Measurements from ENCODE around the gene RPL13A. TPM values are rescaled to one million over a fixed set of nuclear protein-coding genes. Genes with fewer than 3 reads are reported as not detected.

RPL13A gene
- total and polyA plus RNA-seq, 9 of the 15 experiments (the other 6 are each of a cell fraction or from before 2014, with no cell fraction given) = 1,744 to 5,482 (median 2,949) TPM

GRCh38 chr19:49473868-49474541 is 13.4 kb upstream of the RPL13A start, which contains the start of gene FLT3LG (continued):
- TF ChIP-seq PHF21A (IDR thresholded peaks at IDR 0.05; ENCODE audit: borderline replicate concordance, low read depth) (no peak), XRCC5 (IDR thresholded peaks at IDR 0.05; ENCODE audit: low read depth, low read length) (peak; percentile 87; the same call in 1 of the 2 replicates), GABPA (tag; conservative IDR thresholded peaks at IDR 0.05; ENCODE audit: low read depth) (no peak), YY1 (IDR thresholded peaks at IDR 0.05; ENCODE audit: borderline replicate concordance in 1 of 3, control insufficient read depth in 1 of 3, extremely low read depth in 1 of 3, insufficient read depth in 3 of 3, insufficient read length in 1 of 3, insufficient replicate concordance in 2 of 3, low read depth in 1 of 3, low read length in 2 of 3) (peak in 2 of 3 experiments; percentile 60 to 65), SPI1 (IDR thresholded peaks at IDR 0.05; ENCODE audit: borderline replicate concordance, low read depth, low read length) (no peak), SMARCB1 (IDR thresholded peaks at IDR 0.05; ENCODE audit: insufficient read length, low read depth) (no peak), ATF3 (IDR thresholded peaks at IDR 0.05) (no peak), ATF3 (CRISPR knock-in tag; conservative IDR thresholded peaks at IDR 0.05) (no peak), SP1 (CRISPR knock-in tag; IDR thresholded peaks at IDR 0.05) (peak; percentile 66), RREB1 (CRISPR knock-in tag; IDR thresholded peaks at IDR 0.05) (0 out of 2 replicates have a peak, but pooled peaks have one; percentile 24), ZFP1 (CRISPR knock-in tag; IDR thresholded peaks at IDR 0.05) (no peak), L3MBTL2 (IDR thresholded peaks at IDR 0.05) (peak; percentile 59), ZNF280A (IDR thresholded peaks at IDR 0.05; ENCODE audit: low read depth, partially characterized antibody) (no peak), TEAD1 (CRISPR knock-in tag; IDR thresholded peaks at IDR 0.05) (peak in 1 of 2 experiments; percentile 85; a peak in 2 of 4 replicates), KLF16 (IDR thresholded peaks at IDR 0.05) (no peak), IRF1 (CRISPR knock-in tag; IDR thresholded peaks at IDR 0.05; ENCODE audit: borderline replicate concordance) (peak; percentile 70; the same call in 1 of the 2 replicates), ARID1B (IDR thresholded peaks at IDR 0.05) (peak; percentile 35; the same call in 1 of the 2 replicates), TEAD2 (tag; IDR thresholded peaks at IDR 0.05) (no peak)
